ENCODE results near the gene MCF2L.

- TF ChIP-seq CTCF (IDR thresholded peaks at IDR 0.05 in 2 of 3, conservative IDR thresholded peaks at IDR 0.05 in 1 of 3; ENCODE audit: control insufficient read depth in 2 of 3, extremely low read depth in 1 of 3, insufficient read depth in 1 of 3, low read depth in 3 of 3, low read length in 3 of 3) (no peak), RB1 (IDR thresholded peaks at IDR 0.05; ENCODE audit: borderline replicate concordance) (no peak), POLR2AphosphoS2 (IDR thresholded peaks at IDR 0.05; ENCODE audit: low read depth, low read length) (no peak), POLR2A (IDR thresholded peaks at IDR 0.05; ENCODE audit: low read depth, low read length) (no peak), ATF3 (IDR thresholded peaks at IDR 0.05; ENCODE audit: borderline replicate concordance, extremely low read depth, low read depth, low read length) (no peak)
- TF ChIP-seq, protein P1, sequence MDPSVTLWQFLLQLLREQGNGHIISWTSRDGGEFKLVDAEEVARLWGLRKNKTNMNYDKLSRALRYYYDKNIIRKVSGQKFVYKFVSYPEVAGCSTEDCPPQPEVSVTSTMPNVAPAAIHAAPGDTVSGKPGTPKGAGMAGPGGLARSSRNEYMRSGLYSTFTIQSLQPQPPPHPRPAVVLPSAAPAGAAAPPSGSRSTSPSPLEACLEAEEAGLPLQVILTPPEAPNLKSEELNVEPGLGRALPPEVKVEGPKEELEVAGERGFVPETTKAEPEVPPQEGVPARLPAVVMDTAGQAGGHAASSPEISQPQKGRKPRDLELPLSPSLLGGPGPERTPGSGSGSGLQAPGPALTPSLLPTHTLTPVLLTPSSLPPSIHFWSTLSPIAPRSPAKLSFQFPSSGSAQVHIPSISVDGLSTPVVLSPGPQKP (IDR thresholded peaks at IDR 0.05; ENCODE audit: low read depth, low read length), result no peak
These were observed 77.8 kb downstream of the MCF2L start for GRCh38 chr13:113046883-113047244.
